HCEC 1CT (cell line): ENCODE data around the gene C1QC.
"Not testable (repeated sequence)": the region's sequence is repeated elsewhere in the genome, so short reads cannot be mapped to it uniquely, and the experiment has no call there.

Source experiments
- DNase-seq: peaks from one replicate; pipeline ENCODE4 v3.0.0-alpha.2; 2017

Gene C1QC

GRCh38 chr1:22651941-22652856, 8.8 kb downstream of the C1QC start:
- DNase-seq: no peak

- DNase-seq: no peak
These were observed 9.5 kb downstream of the C1QC start, which contains the start of gene C1QB for GRCh38 chr1:22652881-22653316. TSS of gene C1QB (plus strand) at chr1:22653236. CDS start at chr1:22659463, 6,227 bp downstream.

GRCh38 chr1:22654692-22655091, 11.3 kb downstream of the C1QC start:
- no peak for DNase-seq

DNA sequence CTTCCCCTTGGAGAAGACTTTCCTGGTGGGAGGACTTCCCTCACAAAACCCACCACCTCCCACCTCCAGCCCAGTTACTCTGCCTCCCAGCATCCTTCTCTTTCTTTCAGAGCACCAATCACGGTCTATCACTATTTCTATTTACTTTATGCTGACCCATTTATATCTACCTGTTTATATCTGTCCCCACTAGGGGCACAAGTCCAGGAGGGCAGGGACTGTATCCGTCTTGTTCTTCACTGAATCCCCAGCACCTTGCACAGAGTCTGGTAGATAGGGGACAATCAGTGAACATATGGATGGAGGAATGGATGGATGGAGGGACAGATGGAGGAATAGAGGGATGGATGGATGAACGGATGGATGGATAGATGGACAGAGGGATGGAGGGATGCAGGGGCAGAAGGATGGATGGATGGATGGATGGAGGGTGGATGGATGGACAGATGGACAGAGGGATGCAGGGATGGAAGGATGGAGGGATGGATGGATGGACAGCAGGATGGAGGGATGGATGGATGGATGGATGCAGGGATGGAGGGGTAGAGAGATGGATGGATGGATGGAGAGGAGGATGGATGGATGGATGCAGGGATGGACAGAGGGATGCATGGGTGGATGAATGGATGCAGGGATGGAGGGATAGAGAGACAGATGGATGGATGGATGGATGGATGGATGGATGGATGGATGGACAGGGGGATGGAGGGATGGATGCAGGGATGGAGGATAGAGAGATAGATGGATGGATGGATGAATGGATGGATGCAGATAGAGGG, 15.1 kb downstream of the C1QC start:
- no peak for DNase-seq

- DNase-seq: no peak
These were observed 17.3 kb downstream of the C1QC start for GRCh38 chr1:22660716-22661241.

GRCh38 chr1:22661880-22662279, 18.4 kb downstream of the C1QC start:
- DNase-seq: no peak

GRCh38 chr1:22662318-22662717, 18.9 kb downstream of the C1QC start:
- no peak for DNase-seq

DNA sequence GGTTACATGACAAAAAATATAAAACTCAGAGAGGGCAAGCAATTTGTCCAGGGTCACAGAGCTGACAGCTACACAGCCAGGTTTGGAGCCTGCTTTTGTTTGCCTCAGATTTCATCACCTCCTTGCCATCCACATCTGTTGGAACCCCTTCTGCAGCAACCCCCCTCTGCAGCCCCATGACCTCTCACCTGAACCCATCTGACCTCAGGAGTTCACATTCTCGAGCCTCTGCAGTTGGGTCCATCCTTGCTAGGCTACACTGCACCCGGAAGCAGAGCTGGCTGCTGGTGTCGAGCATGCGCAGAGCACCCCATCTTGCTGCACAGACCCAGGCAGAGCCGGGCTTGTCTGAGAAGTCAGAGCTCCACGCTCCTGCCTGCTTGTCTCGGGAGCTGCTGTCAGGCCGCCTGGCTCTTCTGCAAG, 19.6 kb downstream of the C1QC start:
- DNase-seq: no peak

DNA sequence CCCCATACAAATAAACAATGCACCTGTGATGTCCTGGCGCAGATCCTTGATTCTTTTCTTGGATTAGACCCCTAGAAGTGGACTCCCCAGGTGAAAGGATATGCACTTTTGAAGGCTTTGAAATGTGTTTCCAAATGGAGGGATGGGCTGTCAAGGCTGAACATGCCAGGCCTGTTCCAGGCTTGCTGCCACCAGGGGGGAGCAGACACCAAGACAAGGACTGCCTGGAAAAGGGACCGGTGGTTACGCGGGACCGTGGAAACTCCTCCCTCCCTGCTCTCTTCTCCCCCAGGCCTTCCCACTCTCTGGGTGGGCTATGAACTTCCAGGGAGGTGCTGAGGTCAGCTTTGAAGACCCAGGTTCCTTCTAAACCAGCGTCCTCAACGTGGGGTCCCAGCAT, 22.3 kb downstream of the C1QC start:
- DNase-seq: no peak

DNA sequence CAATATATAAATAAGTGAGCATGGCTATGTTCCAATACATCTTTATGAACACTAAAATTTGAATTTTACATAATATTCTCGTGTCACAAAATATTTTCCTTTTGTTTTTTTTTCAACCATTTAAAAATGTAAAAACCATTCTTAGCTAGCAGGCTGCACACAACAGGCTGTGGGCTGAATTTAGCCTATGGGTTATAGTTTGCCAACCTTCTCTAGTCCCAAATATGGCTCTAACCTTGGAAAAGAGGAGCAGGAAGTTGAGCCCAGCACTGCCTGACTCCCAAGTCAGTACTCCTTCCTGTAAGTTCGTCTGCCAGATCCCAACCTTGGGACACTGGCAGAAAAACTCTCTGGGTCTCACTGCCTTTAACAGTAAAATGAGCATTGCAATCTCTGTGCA, 23.0 kb downstream of the C1QC start:
- DNase-seq: no peak

- not testable (repeated sequence) for DNase-seq
These were observed 25.4 kb downstream of the C1QC start for GRCh38 chr1:22668840-22669239.

DNA sequence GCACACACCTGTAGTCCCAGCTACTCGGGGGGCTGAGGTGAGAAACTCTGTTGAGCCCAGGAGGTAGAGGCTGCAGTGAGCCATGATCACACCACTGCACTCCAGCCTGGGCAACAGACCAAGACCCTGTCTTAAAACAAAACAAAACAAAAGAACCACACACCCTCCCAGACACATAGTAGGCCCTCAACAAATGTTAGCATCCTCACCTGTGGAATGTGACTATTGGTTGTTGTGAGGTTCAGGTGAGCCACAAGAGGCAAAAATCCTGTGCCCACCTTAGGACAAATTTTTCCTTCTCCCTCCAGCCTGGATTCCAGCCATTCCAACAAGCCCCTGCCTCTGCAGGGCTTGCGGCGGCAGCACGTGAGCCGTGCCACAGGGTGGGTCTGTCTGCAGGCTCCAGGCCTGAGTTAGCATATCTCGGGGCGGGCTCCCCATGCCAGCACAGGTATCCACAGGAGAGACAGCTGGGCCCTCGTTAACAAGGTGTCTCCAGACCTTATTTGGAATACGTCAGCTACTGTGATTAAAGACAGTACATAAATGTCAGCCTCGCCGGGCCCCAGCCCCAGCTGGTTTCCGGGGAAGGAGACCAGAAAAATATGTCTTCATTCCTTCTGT, 27.0 kb downstream of the C1QC start:
- DNase-seq: no peak

- no peak for DNase-seq
These were observed 28.6 kb downstream of the C1QC start for GRCh38 chr1:22671999-22672398.

- DNase-seq: peak; percentile 58
These were observed 30.3 kb downstream of the C1QC start for GRCh38 chr1:22673486-22674409.

- no peak for DNase-seq
These were observed 30.9 kb downstream of the C1QC start for GRCh38 chr1:22674410-22674749.

DNA sequence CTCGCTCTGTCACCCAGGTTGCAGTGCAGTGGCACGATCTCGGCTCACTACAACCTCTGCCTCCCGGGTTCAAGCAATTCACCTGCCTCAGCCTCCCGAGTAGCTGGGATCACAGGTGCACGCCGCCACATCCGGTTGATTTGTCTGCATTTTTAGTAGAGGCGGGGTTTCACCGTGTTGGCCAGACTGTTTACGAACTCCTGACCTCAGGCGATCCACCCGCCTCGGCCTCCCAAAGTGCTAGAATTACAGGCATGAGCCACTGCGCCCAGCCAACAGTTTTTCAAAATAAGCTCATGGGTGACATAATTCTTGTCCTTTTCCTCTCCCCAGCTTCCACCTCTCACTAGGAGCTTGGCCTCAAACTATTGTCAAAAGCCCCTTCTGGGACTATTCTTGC, 32.7 kb downstream of the C1QC start:
- not testable (repeated sequence) for DNase-seq

GRCh38 chr1:22676916-22677583, 33.6 kb downstream of the C1QC start:
- DNase-seq: no peak

GRCh38 chr1:22677931-22678896, 34.8 kb downstream of the C1QC start:
- DNase-seq: no peak

- no peak for DNase-seq
These were observed 37.3 kb downstream of the C1QC start for GRCh38 chr1:22680726-22681125.
